ENCODE measurements around the gene PPP1R13B. TPM values are rescaled to one million over a fixed set of nuclear protein-coding genes. Genes with fewer than 3 reads are reported as not detected.

The PPP1R13B gene
- total RNA-seq, 4 donors from 2014 or later = 10.4 to 24.6 (median 11.8) TPM

DNA sequence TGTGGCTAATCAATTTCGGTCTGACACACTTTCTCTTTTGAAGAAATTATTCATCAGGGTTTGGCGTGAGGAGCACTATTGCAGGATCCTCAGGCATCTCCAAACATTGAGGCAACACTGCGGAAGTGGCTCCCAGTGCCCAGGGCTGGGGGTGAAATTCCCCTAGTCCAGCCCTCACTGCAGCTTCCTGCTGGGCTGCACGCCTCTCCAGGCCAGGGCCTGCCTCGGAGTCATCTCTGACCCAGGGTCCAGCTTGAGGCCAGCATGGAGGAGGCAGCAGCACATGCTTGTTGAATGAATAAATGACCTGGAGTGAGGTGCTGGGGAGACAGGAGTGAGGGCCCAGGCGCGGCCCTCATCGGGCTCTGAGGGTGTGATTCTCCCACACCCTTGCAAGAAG, 44.9 kb upstream of the PPP1R13B start:
- Histone ChIP-seq H3K36me3 (no peaks in the 10 kb centered on the region), H3K27me3 (no peaks in the 10 kb centered on the region), H3K27ac (no peak overlapping the region), H3K9me3 (no peaks in the 10 kb centered on the region), H3K4me3 (no peak overlapping the region), H3K4me1 (peaks cover 0 to 3% of the 10 kb centered on the region in 2 donors)
- TF ChIP-seq, protein P1, sequence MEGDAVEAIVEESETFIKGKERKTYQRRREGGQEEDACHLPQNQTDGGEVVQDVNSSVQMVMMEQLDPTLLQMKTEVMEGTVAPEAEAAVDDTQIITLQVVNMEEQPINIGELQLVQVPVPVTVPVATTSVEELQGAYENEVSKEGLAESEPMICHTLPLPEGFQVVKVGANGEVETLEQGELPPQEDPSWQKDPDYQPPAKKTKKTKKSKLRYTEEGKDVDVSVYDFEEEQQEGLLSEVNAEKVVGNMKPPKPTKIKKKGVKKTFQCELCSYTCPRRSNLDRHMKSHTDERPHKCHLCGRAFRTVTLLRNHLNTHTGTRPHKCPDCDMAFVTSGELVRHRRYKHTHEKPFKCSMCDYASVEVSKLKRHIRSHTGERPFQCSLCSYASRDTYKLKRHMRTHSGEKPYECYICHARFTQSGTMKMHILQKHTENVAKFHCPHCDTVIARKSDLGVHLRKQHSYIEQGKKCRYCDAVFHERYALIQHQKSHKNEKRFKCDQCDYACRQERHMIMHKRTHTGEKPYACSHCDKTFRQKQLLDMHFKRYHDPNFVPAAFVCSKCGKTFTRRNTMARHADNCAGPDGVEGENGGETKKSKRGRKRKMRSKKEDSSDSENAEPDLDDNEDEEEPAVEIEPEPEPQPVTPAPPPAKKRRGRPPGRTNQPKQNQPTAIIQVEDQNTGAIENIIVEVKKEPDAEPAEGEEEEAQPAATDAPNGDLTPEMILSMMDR (IDR thresholded peaks at IDR 0.05 in 4 of 5, conservative IDR thresholded peaks at IDR 0.05 in 1 of 5) = no peak
- TF ChIP-seq POLR2A (IDR thresholded peaks at IDR 0.05) = no peak
- in situ Hi-C loops (cut with MboI; ENCODE audit: low sequenced_read_pairs in 4 of 4) = no loop called here
- DNase-seq (no peak), ATAC-seq (no peak)
- intact Hi-C loops (cut with DNase I; ENCODE audit: low total_unique reads) = no loop called here

DNA sequence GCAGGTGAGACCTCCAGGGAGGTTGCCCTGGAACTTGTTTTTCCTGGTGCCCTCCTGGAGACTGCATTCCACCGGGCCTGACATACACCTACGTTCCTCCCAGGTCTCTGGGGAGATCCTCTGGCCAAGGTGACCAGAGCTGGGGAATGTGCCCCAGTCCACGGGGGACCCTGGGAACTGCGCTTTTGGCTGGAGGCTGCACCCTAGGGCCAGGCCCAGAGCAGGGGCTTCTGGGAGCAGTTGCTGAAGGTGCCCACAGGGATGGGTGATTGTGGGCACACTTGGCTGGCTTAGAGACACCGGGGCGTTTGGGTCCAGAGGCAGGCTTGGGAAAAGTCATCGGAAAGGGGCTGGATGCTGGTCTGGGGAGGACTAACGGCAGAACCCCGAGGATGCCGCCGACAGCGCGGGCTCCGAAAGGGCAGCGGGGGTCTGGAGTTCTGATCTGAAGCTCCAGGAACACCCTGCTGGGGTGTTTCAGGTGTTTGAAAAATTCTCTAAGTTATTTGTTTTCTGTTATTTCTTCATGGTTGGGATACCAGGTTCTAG, 44.4 kb upstream of the PPP1R13B start:
- in situ Hi-C loops (cut with MboI; ENCODE audit: low sequenced_read_pairs in 4 of 4) = no loop called here
- DNase-seq (no peak), ATAC-seq (no peak)
- no peak overlapping the region for H3K27ac ChIP-seq
- H3K27me3 ChIP-seq = no peaks in the 10 kb centered on the region
- H3K4me3 ChIP-seq = no peak overlapping the region
- TF ChIP-seq, protein P1 (IDR thresholded peaks at IDR 0.05 in 4 of 5, conservative IDR thresholded peaks at IDR 0.05 in 1 of 5) = no peak
- no peak for TF ChIP-seq POLR2A (IDR thresholded peaks at IDR 0.05)
- H3K9me3 ChIP-seq = no peaks in the 10 kb centered on the region
- intact Hi-C loops (cut with DNase I; ENCODE audit: low total_unique reads) = no loop called here
- H3K36me3 ChIP-seq = no peaks in the 10 kb centered on the region
- peaks cover 0 to 3% of the 10 kb centered on the region in 2 donors for H3K4me1 ChIP-seq

DNA sequence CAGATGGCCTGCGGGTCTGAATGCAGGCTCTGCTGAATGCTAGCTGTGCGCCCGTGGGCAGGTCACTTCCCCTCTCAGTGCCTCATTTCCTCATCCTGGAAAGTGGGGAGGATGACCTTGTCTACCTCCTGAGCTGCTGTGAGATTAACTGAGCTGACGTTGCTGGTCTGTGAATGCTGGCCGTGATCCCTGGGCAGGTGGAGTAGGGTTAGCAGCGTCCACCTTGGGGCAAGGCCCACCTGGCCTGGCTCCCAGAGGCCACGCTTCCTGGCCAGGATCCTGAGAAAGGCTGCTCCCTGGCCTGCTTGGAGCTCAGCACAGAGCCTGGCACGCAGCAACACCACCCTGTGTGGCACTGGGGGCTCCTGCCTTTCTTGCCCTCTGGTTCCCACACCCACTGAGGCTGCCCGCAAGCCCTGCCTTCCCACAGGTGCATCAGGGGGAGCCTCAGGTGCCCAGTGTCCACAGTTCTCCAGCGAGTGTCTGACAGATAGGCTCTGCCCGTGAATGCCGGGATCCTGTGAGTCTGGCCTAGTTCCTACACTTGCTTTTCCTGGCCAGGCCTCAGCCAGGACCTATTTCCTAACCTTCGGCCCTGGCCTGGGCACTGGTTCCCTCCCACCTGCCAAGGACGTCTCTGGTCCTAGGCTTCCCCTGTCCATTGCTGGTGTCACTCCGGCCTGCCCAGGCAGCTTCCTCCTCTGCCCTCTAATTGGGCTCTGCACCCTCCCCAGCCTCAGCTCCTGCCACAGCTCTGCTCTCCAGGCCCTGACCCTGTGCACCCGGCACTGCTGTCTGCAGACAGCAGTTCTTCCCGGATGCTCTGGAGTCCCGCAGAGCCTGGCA, 43.7 kb upstream of the PPP1R13B start:
- H3K36me3 ChIP-seq = no peaks in the 10 kb centered on the region
- H3K4me1 ChIP-seq = peaks cover 0 to 3% of the 10 kb centered on the region in 2 donors
- peak overlapping the region in 1 of 4 donors; percentile 18 for H3K27ac ChIP-seq
- H3K27me3 ChIP-seq = no peaks in the 10 kb centered on the region
- no peaks in the 10 kb centered on the region for H3K9me3 ChIP-seq
- ATAC-seq (no peak), DNase-seq (no peak)
- intact Hi-C loops (cut with DNase I; ENCODE audit: low total_unique reads) (no loop called here), in situ Hi-C loops (cut with MboI; ENCODE audit: low sequenced_read_pairs in 4 of 4) (no loop called here)
- TF ChIP-seq POLR2A (IDR thresholded peaks at IDR 0.05) = no peak
- TF ChIP-seq, protein P1 (IDR thresholded peaks at IDR 0.05 in 4 of 5, conservative IDR thresholded peaks at IDR 0.05 in 1 of 5) = no peak
- no peak overlapping the region for H3K4me3 ChIP-seq

DNA sequence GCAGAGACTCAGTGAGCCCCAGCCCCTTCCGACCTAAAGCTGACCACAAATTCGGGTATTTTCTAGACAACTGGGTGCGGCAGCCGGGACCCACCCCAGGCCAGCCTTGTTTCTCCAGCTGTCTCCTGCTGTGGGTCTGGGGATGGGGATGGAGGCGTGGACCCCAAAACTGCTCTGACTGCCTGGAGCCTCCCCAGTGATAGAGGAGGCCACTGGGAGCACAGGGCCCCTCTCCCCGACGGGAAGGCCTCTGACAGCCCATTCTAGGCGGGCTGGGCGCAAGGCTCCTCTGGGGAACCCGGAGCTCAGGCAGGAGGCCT, 42.6 kb upstream of the PPP1R13B start:
- no peaks in the 10 kb centered on the region for H3K9me3 ChIP-seq
- in situ Hi-C loops (cut with MboI; ENCODE audit: low sequenced_read_pairs in 4 of 4) = no loop called here
- DNase-seq (no peak), ATAC-seq (no peak)
- H3K4me3 ChIP-seq = no peak overlapping the region
- intact Hi-C loops (cut with DNase I; ENCODE audit: low total_unique reads) = no loop called here
- peaks cover 0 to 3% of the 10 kb centered on the region in 2 donors for H3K4me1 ChIP-seq
- H3K36me3 ChIP-seq = no peaks in the 10 kb centered on the region
- peak overlapping the region in 1 of 4 donors; percentile 18 for H3K27ac ChIP-seq
- TF ChIP-seq, protein P1 (IDR thresholded peaks at IDR 0.05 in 4 of 5, conservative IDR thresholded peaks at IDR 0.05 in 1 of 5) = no peak
- TF ChIP-seq POLR2A (IDR thresholded peaks at IDR 0.05) = no peak
- no peaks in the 10 kb centered on the region for H3K27me3 ChIP-seq
